WTC11 (cell line): ENCODE results near the gene MRPL33. TPM values are rescaled to one million over a fixed set of nuclear protein-coding genes. Genes with fewer than 3 reads are reported as not detected.
"Not testable (repeated sequence)": the region's sequence is repeated elsewhere in the genome, so short reads cannot be mapped to it uniquely, and the experiment has no call there.

Source experiments
- ATAC-seq: fragments of 200-7000 bp; cut with Tn5 transposase; 2 replicates; pipeline ENCODE4 v1.10.0; 2021; ENCODE audit warnings: mild to moderate bottlenecking, moderate library complexity
- CTCF ChIA-PET: fragments of 300-600 bp; sonication (Branson Sonifier 250); formaldehyde crosslinking; loops from one replicate; lab custom pipeline; 2021; ENCODE audit warnings: antibody characterized with exemption; lab: Charles Lee
- POLR2A ChIA-PET: fragments of 350-600 bp; sonication (Branson Sonifier 250); formaldehyde crosslinking; loops from one replicate; lab custom pipeline; 2021; ENCODE audit warnings: antibody characterized with exemption; lab: Charles Lee
- DNase-seq: peaks from one replicate; pipeline ENCODE4 v3.0.0; 2021; ENCODE audit warnings: low spot score
- H3K27ac Mint-ChIP-seq: 2 replicates; pipeline ENCODE4 v1.8.0; 2021; ENCODE audit warnings: mixed read lengths
- H3K27me3 Mint-ChIP-seq: 2 replicates; pipeline ENCODE4 v1.8.0; 2021; ENCODE audit warnings: low read depth, mild to moderate bottlenecking, moderate library complexity, mixed read lengths
- H3K36me3 Mint-ChIP-seq: 2 replicates; pipeline ENCODE4 v1.8.0; 2021; ENCODE audit warnings: mixed read lengths
- H3K4me1 Mint-ChIP-seq: 2 replicates; pipeline ENCODE4 v1.8.0; 2022; ENCODE audit warnings: mixed read lengths
- H3K4me3 Mint-ChIP-seq: 2 replicates; pipeline ENCODE4 v1.8.0; 2021; ENCODE audit warnings: mild to moderate bottlenecking, moderate library complexity, mixed read lengths
- H3K9me3 Mint-ChIP-seq: 2 replicates; pipeline ENCODE4 v1.8.0; 2021; ENCODE audit warnings: mixed read lengths
- CDX4 ChIP-seq: fragments of 250-450 bp; sonication (Bioruptor Pico); IDR thresholded peaks from 2 replicates; pipeline ENCODE4 v1.9.0; 2021; ENCODE audit warnings: moderate library complexity, mild to moderate bottlenecking, inconsistent platforms, borderline replicate concordance
- GABPB1 ChIP-seq: sonication (generic); formaldehyde crosslinking; IDR thresholded peaks from 2 replicates; pipeline ENCODE4 v1.8.1; 2023; ENCODE audit warnings: mild to moderate bottlenecking, missing genetic modification reagents
- JUN ChIP-seq: sonication (generic); formaldehyde crosslinking; IDR thresholded peaks from 2 replicates; pipeline ENCODE4 v1.8.0; 2023; ENCODE audit warnings: mild to moderate bottlenecking, missing genetic modification reagents
- TEAD4 ChIP-seq: sonication (generic); formaldehyde crosslinking; IDR thresholded peaks from 2 replicates; pipeline ENCODE4 v1.8.0; 2022; ENCODE audit warnings: mild to moderate bottlenecking, missing genetic modification reagents
- ZNF232 ChIP-seq: sonication (generic); formaldehyde crosslinking; IDR thresholded peaks from 2 replicates; pipeline ENCODE4 v1.8.0; 2022; ENCODE audit warnings: mild to moderate bottlenecking, missing genetic modification reagents
- ZNF416 ChIP-seq: fragments of 250-450 bp; sonication (Bioruptor Pico); IDR thresholded peaks from 2 replicates; pipeline ENCODE4 v1.9.0; 2021; ENCODE audit warnings: mild to moderate bottlenecking, inconsistent platforms
- total RNA-seq: library from RNA; stranded (reverse); gene quantifications from 3 replicates; pipeline ENCODE4 v1.2.3, GENCODE V29; 2021
- TF ChIP-seq, protein P1 (sequence below): fragments of 250-450 bp; sonication (Bioruptor Pico); IDR thresholded peaks from 2 replicates; pipeline ENCODE4 v2.1.2; 2022; ENCODE audit warnings: mild to moderate bottlenecking, moderate library complexity
- TF ChIP-seq, protein P2 (sequence below): sonication (generic); formaldehyde crosslinking; IDR thresholded peaks from 2 replicates; pipeline ENCODE4 v1.8.1; 2023; ENCODE audit warnings: mild to moderate bottlenecking, missing genetic modification reagents, moderate library complexity
- TF ChIP-seq, protein P3 (sequence below): fragments of 250-450 bp; sonication (Bioruptor Pico); IDR thresholded peaks from 2 replicates; pipeline ENCODE4 v1.9.0; 2021; ENCODE audit warnings: mild to moderate bottlenecking
- TF ChIP-seq, protein P4 (sequence below): fragments of 250-450 bp; sonication (Bioruptor Pico); IDR thresholded peaks from 2 replicates; pipeline ENCODE4 v1.9.0; 2021; ENCODE audit warnings: mild to moderate bottlenecking

MRPL33 gene
- total RNA-seq, 1 experiment from 2014 or later: 52.5 TPM

GRCh38 chr2:27756544-27757498, 14.7 kb upstream of the MRPL33 start:
- Mint-ChIP-seq H3K27ac (no peak overlapping the region), H3K4me1 (peaks cover 20% of the 10 kb centered on the region), H3K4me3 (no peak overlapping the region), H3K27me3 (no peaks in the 10 kb centered on the region), H3K9me3 (no peaks in the 10 kb centered on the region), H3K36me3 (peaks cover 2% of the 10 kb centered on the region; the same call in 1 of the 2 replicates)
- ATAC-seq (no peak), DNase-seq (no peak)
- ChIA-PET POLR2A (no interaction called here), CTCF (no interaction called here)
- TF ChIP-seq ZNF416 (CRISPR knock-in tag): no peak
- peak; percentile 98 for TF ChIP-seq GABPB1

GRCh38 chr2:27762951-27763906, 8.3 kb upstream of the MRPL33 start:
- no peak for ATAC-seq
- TF ChIP-seq, protein P1, sequence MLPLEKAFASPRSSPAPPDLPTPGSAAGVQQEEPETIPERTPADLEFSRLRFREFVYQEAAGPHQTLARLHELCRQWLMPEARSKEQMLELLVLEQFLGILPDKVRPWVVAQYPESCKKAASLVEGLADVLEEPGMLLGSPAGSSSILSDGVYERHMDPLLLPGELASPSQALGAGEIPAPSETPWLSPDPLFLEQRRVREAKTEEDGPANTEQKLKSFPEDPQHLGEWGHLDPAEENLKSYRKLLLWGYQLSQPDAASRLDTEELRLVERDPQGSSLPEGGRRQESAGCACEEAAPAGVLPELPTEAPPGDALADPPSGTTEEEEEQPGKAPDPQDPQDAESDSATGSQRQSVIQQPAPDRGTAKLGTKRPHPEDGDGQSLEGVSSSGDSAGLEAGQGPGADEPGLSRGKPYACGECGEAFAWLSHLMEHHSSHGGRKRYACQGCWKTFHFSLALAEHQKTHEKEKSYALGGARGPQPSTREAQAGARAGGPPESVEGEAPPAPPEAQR (CRISPR knock-in tag): no peak
- TF ChIP-seq, protein P2, sequence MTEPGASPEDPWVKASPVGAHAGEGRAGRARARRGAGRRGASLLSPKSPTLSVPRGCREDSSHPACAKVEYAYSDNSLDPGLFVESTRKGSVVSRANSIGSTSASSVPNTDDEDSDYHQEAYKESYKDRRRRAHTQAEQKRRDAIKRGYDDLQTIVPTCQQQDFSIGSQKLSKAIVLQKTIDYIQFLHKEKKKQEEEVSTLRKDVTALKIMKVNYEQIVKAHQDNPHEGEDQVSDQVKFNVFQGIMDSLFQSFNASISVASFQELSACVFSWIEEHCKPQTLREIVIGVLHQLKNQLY: no peak

GRCh38 chr2:27763907-27764267, 7.6 kb upstream of the MRPL33 start:
- POLR2A ChIA-PET: no interaction called here
- H3K27me3 Mint-ChIP-seq: peaks cover 9% of the 10 kb centered on the region

More at GRCh38 chr2:27762951-27763906, 8.3 kb upstream of the MRPL33 start:
- Mint-ChIP-seq H3K36me3 (no peaks in the 10 kb centered on the region), H3K9me3 (no peaks in the 10 kb centered on the region), H3K4me3 (no peak overlapping the region), H3K27ac (no peak overlapping the region), H3K4me1 (no peaks in the 10 kb centered on the region), H3K27me3 (peaks cover 7% of the 10 kb centered on the region)
- POLR2A ChIA-PET: no interaction called here
- DNase-seq: no peak
- CTCF ChIA-PET: no interaction called here

GRCh38 chr2:27764526-27764925, 7.0 kb upstream of the MRPL33 start:
- POLR2A ChIA-PET, ATAC-seq: not testable (repeated sequence)

More at GRCh38 chr2:27763907-27764267, 7.6 kb upstream of the MRPL33 start:
- no peak overlapping the region for H3K27ac Mint-ChIP-seq
- no peak overlapping the region for H3K4me3 Mint-ChIP-seq
- DNase-seq (no peak), ATAC-seq (no peak)
- CTCF ChIA-PET: no interaction called here
- TF ChIP-seq JUN: no peak
- TF ChIP-seq, protein P3, sequence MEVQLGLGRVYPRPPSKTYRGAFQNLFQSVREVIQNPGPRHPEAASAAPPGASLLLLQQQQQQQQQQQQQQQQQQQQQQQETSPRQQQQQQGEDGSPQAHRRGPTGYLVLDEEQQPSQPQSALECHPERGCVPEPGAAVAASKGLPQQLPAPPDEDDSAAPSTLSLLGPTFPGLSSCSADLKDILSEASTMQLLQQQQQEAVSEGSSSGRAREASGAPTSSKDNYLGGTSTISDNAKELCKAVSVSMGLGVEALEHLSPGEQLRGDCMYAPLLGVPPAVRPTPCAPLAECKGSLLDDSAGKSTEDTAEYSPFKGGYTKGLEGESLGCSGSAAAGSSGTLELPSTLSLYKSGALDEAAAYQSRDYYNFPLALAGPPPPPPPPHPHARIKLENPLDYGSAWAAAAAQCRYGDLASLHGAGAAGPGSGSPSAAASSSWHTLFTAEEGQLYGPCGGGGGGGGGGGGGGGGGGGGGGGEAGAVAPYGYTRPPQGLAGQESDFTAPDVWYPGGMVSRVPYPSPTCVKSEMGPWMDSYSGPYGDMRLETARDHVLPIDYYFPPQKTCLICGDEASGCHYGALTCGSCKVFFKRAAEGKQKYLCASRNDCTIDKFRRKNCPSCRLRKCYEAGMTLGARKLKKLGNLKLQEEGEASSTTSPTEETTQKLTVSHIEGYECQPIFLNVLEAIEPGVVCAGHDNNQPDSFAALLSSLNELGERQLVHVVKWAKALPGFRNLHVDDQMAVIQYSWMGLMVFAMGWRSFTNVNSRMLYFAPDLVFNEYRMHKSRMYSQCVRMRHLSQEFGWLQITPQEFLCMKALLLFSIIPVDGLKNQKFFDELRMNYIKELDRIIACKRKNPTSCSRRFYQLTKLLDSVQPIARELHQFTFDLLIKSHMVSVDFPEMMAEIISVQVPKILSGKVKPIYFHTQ (CRISPR knock-in tag): no peak
- TF ChIP-seq, protein P4, sequence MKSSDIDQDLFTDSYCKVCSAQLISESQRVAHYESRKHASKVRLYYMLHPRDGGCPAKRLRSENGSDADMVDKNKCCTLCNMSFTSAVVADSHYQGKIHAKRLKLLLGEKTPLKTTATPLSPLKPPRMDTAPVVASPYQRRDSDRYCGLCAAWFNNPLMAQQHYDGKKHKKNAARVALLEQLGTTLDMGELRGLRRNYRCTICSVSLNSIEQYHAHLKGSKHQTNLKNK: no peak
- no peak for TF ChIP-seq ZNF232 (CRISPR knock-in tag)
- TF ChIP-seq CDX4 (CRISPR knock-in tag): no peak
- TF ChIP-seq TEAD4 (CRISPR knock-in tag): no peak
- H3K9me3 Mint-ChIP-seq: no peaks in the 10 kb centered on the region
- H3K4me1 Mint-ChIP-seq: no peaks in the 10 kb centered on the region
- no peaks in the 10 kb centered on the region for H3K36me3 Mint-ChIP-seq

More at GRCh38 chr2:27764526-27764925, 7.0 kb upstream of the MRPL33 start:
- not testable (repeated sequence) for DNase-seq, H3K9me3 Mint-ChIP-seq, H3K4me1 Mint-ChIP-seq, H3K27me3 Mint-ChIP-seq, H3K4me3 Mint-ChIP-seq, H3K36me3 Mint-ChIP-seq, H3K27ac Mint-ChIP-seq
- CTCF ChIA-PET: interaction anchor here (1.1 to 1.2 kb wide), 2 partner anchors 41 to 81 kb away, joined by 4 read pairs; no protein-coding TSS in a partner anchor
